IgD-negative memory B cell (primary cell): Measurements from ENCODE around the gene HDGF. TPM values are rescaled to one million over a fixed set of nuclear protein-coding genes. Genes with fewer than 3 reads are reported as not detected.
"Not testable (repeated sequence)": the region's sequence is repeated elsewhere in the genome, so short reads cannot be mapped to it uniquely, and the experiment has no call there.

Experiments
- H3K27ac Mint-ChIP-seq, 3 donors: one replicate each; pipeline ENCODE4 v1.8.0; 2020 to 2022; ENCODE audit warnings: mild to moderate bottlenecking in 3 of 3, mixed read lengths in 3 of 3, moderate library complexity in 1 of 3
- H3K27me3 Mint-ChIP-seq: one replicate; pipeline ENCODE4 v1.8.0; 2021; ENCODE audit warnings: mixed read lengths
- H3K36me3 Mint-ChIP-seq: one replicate; pipeline ENCODE4 v1.8.0; 2020; ENCODE audit warnings: mild to moderate bottlenecking, mixed read lengths
- H3K4me1 Mint-ChIP-seq, 3 donors: one replicate each; pipeline ENCODE4 v1.8.0; 2020 to 2022; ENCODE audit warnings: mixed read lengths in 3 of 3, mild to moderate bottlenecking in 1 of 3
- H3K4me3 Mint-ChIP-seq, 4 donors: one replicate each; pipeline ENCODE4 v1.8.0; 2020 to 2022; ENCODE audit warnings: mild to moderate bottlenecking in 4 of 4, mixed read lengths in 4 of 4, moderate library complexity in 3 of 4
- H3K9me3 Mint-ChIP-seq, 3 donors: one replicate each; pipeline ENCODE4 v1.8.0; 2020 to 2021; ENCODE audit warnings: mixed read lengths in 3 of 3, mild to moderate bottlenecking in 1 of 3
- polyA plus RNA-seq: library from polyadenylated mRNA; unstranded; fragments of 300-500 nt; fragmentation: Illumina TruSeq; gene quantifications from one replicate; pipeline ENCODE4 v1.2.3, GENCODE V29; 2021

Gene HDGF
- polyA plus RNA-seq, 1 donor from 2014 or later: 17.8 TPM

DNA sequence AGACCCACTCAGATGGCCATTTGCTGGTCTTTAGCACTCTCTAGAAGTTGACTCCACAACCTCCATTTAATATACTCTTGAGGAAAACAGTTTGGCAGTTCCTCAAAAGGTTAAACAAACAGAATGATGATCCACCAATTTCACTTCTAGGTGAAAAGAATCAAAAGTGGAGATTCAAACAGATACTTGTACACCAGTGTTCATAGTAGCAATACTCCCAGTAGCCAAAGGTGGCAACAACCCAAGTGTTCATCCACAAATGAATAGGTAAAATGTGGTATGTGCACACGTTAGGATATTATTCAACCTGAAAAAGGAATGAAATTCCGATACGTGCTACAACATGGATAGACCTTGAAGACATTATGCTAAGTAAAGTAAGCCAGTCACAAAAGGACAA, 22.1 kb upstream of the HDGF start:
- H3K36me3 Mint-ChIP-seq: peaks cover 7% of the 10 kb centered on the region
- H3K9me3 Mint-ChIP-seq: peaks cover 0 to 1% (median 0%) of the 10 kb centered on the region in 3 donors
- peak overlapping the region in 1 of 3 donors; percentile 63 for H3K27ac Mint-ChIP-seq
- peak overlapping the region in 1 of 4 donors; percentile 48 for H3K4me3 Mint-ChIP-seq
- H3K4me1 Mint-ChIP-seq: peaks cover 31 to 57% (median 48%) of the 10 kb centered on the region in 3 donors
- H3K27me3 Mint-ChIP-seq: no peaks in the 10 kb centered on the region

- no peaks in the 10 kb centered on the region for H3K27me3 Mint-ChIP-seq
- peak overlapping the region in 2 of 4 donors; percentile 25 to 48 for H3K4me3 Mint-ChIP-seq
- H3K36me3 Mint-ChIP-seq: peaks cover 7% of the 10 kb centered on the region
- H3K27ac Mint-ChIP-seq: no peak overlapping the region
- H3K4me1 Mint-ChIP-seq: peaks cover 34 to 57% (median 47%) of the 10 kb centered on the region in 3 donors
- H3K9me3 Mint-ChIP-seq: peaks cover 0 to 1% (median 0%) of the 10 kb centered on the region in 3 donors
These were observed 21.4 kb upstream of the HDGF start for GRCh38 chr1:156772728-156773497.

- Mint-ChIP-seq H3K27ac (no peak overlapping the region), H3K27me3 (no peaks in the 10 kb centered on the region), H3K36me3 (peaks cover 7% of the 10 kb centered on the region), H3K4me1 (peaks cover 28 to 52% (median 42%) of the 10 kb centered on the region in 3 donors), H3K9me3 (peaks cover 0 to 1% (median 0%) of the 10 kb centered on the region in 3 donors), H3K4me3 (peak overlapping the region in 1 of 4 donors; percentile 48)
These were observed 20.7 kb upstream of the HDGF start for GRCh38 chr1:156772222-156772621.

DNA sequence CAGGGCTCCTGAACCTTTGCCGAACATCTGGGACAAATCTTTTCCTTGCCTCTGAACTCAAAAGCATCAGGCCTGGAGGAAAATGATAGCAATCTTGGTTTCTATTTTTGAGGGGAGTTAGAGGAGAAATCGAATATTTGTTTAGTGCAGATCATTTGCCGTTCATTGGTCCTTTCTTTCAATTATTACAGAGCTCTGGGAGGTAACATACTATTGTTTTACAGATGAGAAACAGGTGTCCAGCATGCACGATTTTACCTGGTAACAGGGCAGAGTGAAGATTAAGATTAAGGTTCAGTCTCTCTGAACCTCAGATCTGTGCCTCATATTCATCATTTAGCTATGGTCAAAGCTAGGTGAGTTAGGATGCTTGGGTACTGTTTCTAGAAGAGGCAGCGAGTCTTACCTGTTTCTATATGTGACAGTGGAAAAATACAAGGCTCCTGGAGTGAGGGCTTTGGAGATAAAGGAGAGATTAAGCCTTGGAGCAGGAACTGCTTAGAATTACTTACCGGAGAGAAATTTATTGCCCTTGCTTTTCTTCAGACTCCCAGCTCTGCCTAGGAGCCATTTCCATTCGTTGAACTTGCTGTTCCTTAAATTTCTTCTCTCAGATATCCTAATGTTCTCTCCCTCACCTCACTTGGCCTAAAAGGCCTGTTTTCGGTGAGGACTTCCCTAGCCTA, 17.3 kb upstream of the HDGF start:
- H3K4me1 Mint-ChIP-seq: peaks cover 30 to 43% (median 32%) of the 10 kb centered on the region in 3 donors
- peak overlapping the region in 1 of 4 donors; percentile 33 for H3K4me3 Mint-ChIP-seq
- H3K9me3 Mint-ChIP-seq: peaks cover 0 to 1% (median 0%) of the 10 kb centered on the region in 3 donors
- H3K27me3 Mint-ChIP-seq: no peaks in the 10 kb centered on the region
- H3K36me3 Mint-ChIP-seq: peaks cover 5% of the 10 kb centered on the region
- peak overlapping the region in 2 of 3 donors; percentile 79 for H3K27ac Mint-ChIP-seq

DNA sequence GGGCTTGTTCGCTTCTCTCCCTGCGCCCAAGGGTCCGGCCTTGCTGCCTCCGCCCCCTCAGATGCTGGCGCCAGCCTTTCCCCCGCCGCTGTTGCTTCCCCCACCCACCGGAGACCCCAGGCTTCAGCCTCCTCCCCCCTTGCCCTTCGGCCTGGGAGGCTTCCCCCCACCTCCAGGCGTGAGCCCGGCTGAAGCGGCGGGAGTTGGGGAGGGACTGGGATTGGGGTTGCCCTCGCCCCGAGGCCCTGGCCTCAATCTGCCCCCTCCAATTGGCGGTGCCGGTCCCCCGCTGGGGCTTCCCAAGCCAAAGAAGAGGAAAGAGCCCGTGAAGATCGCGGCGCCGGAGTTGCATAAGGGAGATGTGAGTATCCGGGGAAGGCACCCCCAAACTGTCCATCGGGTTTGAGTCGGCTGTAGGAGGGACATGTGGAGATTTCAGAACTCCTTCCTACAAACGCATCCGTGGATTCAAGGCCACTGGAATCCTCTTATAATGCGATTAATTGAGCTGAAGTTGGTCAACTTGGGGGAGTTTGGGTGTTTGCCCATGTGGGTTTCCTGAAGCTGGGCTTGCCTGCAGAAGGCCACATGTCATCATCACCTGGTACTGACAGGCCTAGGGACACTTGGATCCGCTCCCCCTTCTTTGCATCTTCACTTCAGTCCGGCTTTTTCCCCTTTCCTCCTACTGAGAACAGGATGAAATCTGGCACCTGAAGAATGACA, 16.6 kb upstream of the HDGF start:
- Mint-ChIP-seq H3K4me3 (no peak overlapping the region), H3K36me3 (peaks cover 4% of the 10 kb centered on the region), H3K27ac (peak overlapping the region in 2 of 3 donors; percentile 79), H3K9me3 (peaks cover 0 to 1% (median 0%) of the 10 kb centered on the region in 3 donors), H3K4me1 (peaks cover 26 to 37% (median 26%) of the 10 kb centered on the region in 3 donors), H3K27me3 (no peaks in the 10 kb centered on the region)

DNA sequence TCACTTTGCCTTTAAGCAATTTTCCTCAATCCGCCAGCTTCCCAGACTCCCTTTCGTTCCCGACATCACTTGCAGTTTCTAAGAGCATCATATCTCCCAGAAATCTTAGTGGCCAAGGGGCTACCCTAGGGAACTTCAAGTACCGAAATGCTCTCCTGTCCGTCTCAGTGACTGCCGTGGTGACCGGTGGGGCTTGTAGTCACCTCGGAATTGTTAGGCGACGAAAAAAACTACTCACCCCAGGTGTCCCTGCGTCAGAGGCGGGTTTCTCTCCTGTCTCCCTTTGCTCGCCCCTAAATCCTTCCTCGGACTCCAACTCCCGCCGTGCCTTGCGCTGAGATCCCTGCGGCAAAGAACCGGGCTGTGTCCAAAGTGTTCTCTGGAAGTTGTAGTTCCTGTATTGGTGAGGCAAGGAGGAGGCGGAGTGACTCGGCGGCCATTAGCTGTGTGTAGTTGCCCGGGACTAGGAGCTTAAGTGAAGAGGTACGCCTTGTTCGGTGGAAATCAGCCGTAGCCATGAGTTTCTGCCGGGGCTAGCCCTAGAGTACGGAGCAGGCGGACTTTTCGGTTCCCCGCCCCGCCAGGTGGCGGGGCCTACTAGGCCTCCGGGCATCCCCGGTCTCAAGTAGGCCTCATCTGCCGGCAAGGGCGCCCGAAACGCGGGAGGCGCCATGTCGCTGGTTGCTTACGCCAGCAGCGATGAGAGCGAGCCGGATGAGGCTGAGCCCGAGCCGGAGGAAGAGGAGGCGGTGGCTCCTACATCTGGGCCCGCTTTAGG, 15.8 kb upstream of the HDGF start, which contains the start of gene PRCC:
TSS of gene PRCC (plus strand) at position 435 of the 778 bp plus-strand sequence. CDS start at position 672, 237 bp downstream.
- peaks cover 19 to 30% (median 22%) of the 10 kb centered on the region in 3 donors for H3K4me1 Mint-ChIP-seq
- H3K4me3 Mint-ChIP-seq: no peak within 1 kb of the TSS
- H3K9me3 Mint-ChIP-seq: no peaks in the 10 kb centered on the region
- peak within 1 kb of the TSS; percentile 79 for H3K27ac Mint-ChIP-seq
- no peaks in the 10 kb centered on the region for H3K27me3 Mint-ChIP-seq
- H3K36me3 Mint-ChIP-seq: peaks cover 4% of the 10 kb centered on the region

DNA sequence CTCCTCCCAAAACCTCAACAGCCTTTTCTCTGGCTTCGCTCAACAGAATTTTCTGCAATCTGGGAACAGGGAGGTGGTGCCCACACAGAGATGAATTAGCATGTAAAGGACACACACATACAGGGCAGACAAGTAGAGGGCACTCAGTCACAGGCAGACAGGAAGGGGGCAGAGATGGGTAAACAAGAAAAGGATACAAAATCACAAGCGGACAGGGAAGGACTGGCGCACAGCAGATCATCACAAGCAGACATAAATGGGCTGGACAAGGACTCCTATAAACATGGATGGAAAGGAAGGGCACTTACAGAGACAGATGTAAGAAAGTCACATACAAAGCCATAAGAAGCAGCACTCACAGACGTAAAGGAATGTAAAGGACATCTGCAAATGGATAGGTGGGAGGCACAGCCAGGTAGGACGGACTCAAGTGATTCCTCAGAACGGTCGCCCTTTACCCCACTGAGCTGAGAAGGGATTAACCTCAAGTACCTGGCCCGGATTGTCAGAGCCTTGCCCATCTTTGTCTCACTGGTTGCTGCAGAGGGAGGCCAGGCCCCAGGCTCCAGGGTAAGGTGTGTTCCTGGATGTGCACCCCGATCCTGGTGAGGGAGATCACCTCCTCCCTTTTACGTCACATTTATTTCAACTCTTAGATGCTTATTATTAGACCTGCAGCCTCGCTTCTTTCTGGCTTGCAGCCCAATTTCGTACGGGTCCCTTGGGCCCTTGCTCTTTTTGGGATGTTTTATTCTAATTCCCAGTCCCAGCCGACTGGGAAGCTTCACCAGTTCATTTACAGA, 15.0 kb upstream of the HDGF start:
- peaks cover 4% of the 10 kb centered on the region for H3K36me3 Mint-ChIP-seq
- H3K4me3 Mint-ChIP-seq: no peak overlapping the region
- H3K27ac Mint-ChIP-seq: peak overlapping the region in 1 of 3 donors; percentile 79
- peaks cover 18 to 27% (median 22%) of the 10 kb centered on the region in 3 donors for H3K4me1 Mint-ChIP-seq
- H3K27me3 Mint-ChIP-seq: no peaks in the 10 kb centered on the region
- H3K9me3 Mint-ChIP-seq: no peaks in the 10 kb centered on the region

- Mint-ChIP-seq H3K9me3 (no peaks in the 10 kb centered on the region), H3K36me3 (peaks cover 2% of the 10 kb centered on the region), H3K4me1 (peaks cover 11 to 19% (median 14%) of the 10 kb centered on the region in 3 donors), H3K27me3 (no peaks in the 10 kb centered on the region), H3K4me3 (no peak overlapping the region), H3K27ac (peak overlapping the region in 2 of 3 donors; percentile 49 to 79)
These were observed 14.2 kb upstream of the HDGF start for GRCh38 chr1:156765666-156766065.

- not testable (repeated sequence) for H3K36me3 Mint-ChIP-seq, H3K9me3 Mint-ChIP-seq, H3K4me3 Mint-ChIP-seq, H3K27ac Mint-ChIP-seq, H3K27me3 Mint-ChIP-seq
- peaks cover 9 to 18% (median 14%) of the 10 kb centered on the region in 3 donors for H3K4me1 Mint-ChIP-seq
These were observed 13.7 kb upstream of the HDGF start for GRCh38 chr1:156765136-156765535.

GRCh38 chr1:156760796-156761104, 9.3 kb upstream of the HDGF start:
- no peak overlapping the region for H3K27ac Mint-ChIP-seq
- H3K9me3 Mint-ChIP-seq: no peaks in the 10 kb centered on the region
- H3K36me3 Mint-ChIP-seq: no peaks in the 10 kb centered on the region
- H3K27me3 Mint-ChIP-seq: no peaks in the 10 kb centered on the region
- H3K4me3 Mint-ChIP-seq: no peak overlapping the region
- H3K4me1 Mint-ChIP-seq: peaks cover 0 to 4% (median 2%) of the 10 kb centered on the region in 3 donors

DNA sequence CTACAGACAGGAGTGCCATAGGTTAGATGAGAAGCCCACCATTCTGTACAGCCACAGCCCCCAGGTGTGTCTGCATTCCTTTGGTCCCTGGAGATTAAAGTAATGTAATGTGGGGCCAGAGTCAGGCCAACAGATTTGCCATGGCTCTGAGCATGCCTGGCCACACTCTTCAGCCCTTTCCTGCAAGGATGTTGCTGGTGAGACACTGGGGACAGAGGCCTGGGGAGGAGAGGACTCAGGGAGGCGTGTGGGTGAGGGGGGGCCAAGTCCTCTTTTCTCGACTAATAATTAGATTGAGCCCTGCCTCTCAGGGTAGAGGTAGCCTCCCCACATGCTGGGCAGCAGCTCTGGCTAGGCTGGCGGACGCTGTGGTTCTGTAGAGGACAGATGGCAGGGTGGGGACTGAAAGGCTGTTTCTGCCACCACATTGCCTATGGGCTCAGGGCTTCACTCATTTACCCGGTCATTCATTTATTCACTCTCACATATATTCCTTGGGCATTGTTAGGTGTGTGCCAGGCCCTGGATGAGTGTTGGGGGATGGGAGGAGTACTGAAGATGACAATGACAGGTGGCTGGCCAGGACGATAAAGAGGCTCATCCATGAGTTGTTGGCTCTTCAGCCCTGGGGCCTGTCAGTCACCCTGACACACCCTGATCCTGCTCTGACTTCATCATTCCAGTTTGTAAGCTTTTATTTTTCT, 8.8 kb upstream of the HDGF start:
- no peaks in the 10 kb centered on the region for H3K36me3 Mint-ChIP-seq
- H3K27ac Mint-ChIP-seq: no peak overlapping the region
- no peaks in the 10 kb centered on the region for H3K9me3 Mint-ChIP-seq
- H3K27me3 Mint-ChIP-seq: no peaks in the 10 kb centered on the region
- peaks cover 4 to 9% (median 7%) of the 10 kb centered on the region in 3 donors for H3K4me1 Mint-ChIP-seq
- no peak overlapping the region for H3K4me3 Mint-ChIP-seq

GRCh38 chr1:156757572-156758253, 6.2 kb upstream of the HDGF start:
- H3K4me3 Mint-ChIP-seq, H3K27me3 Mint-ChIP-seq, H3K27ac Mint-ChIP-seq, H3K9me3 Mint-ChIP-seq, H3K36me3 Mint-ChIP-seq: not testable (repeated sequence)
- H3K4me1 Mint-ChIP-seq: peaks cover 13 to 17% (median 14%) of the 10 kb centered on the region in 3 donors

GRCh38 chr1:156756355-156756754, 4.9 kb upstream of the HDGF start:
- no peaks in the 10 kb centered on the region for H3K36me3 Mint-ChIP-seq
- no peaks in the 10 kb centered on the region for H3K9me3 Mint-ChIP-seq
- H3K4me3 Mint-ChIP-seq: no peak overlapping the region
- no peaks in the 10 kb centered on the region for H3K27me3 Mint-ChIP-seq
- peaks cover 17 to 18% (median 18%) of the 10 kb centered on the region in 3 donors for H3K4me1 Mint-ChIP-seq
- no peak overlapping the region for H3K27ac Mint-ChIP-seq
